ENCODE data around the gene MRGPRD.

The MRGPRD gene

GRCh38 chr11:68942751-68943271 is 38.0 kb downstream of the MRGPRD start:
- H3K36me3 ChIP-seq (ENCODE audit: insufficient read depth, low read length), result peaks cover 3% of the 10 kb centered on the region
- H3K4me1 ChIP-seq (ENCODE audit: insufficient read depth, low read length), result no peaks in the 10 kb centered on the region
- no peaks in the 10 kb centered on the region for H3K9me3 ChIP-seq (ENCODE audit: control insufficient read depth, insufficient read depth, low read length)
- H3K9ac ChIP-seq (ENCODE audit: low read depth, low read length), result no peak overlapping the region

- Histone ChIP-seq H3K4me1 (ENCODE audit: insufficient read depth, low read length) (no peaks in the 10 kb centered on the region), H3K36me3 (ENCODE audit: insufficient read depth, low read length) (peaks cover 6% of the 10 kb centered on the region), H3K9me3 (ENCODE audit: control insufficient read depth, insufficient read depth, low read length) (no peaks in the 10 kb centered on the region), H3K9ac (ENCODE audit: low read depth, low read length) (no peak overlapping the region)
These were observed 38.6 kb downstream of the MRGPRD start for GRCh38 chr11:68942095-68942620.

GRCh38 chr11:68941324-68942094 is 39.3 kb downstream of the MRGPRD start:
- peaks cover 6% of the 10 kb centered on the region for H3K36me3 ChIP-seq (ENCODE audit: insufficient read depth, low read length)
- no peak overlapping the region for H3K9ac ChIP-seq (ENCODE audit: low read depth, low read length)
- no peaks in the 10 kb centered on the region for H3K4me1 ChIP-seq (ENCODE audit: insufficient read depth, low read length)
- no peaks in the 10 kb centered on the region for H3K9me3 ChIP-seq (ENCODE audit: control insufficient read depth, insufficient read depth, low read length)

- Histone ChIP-seq H3K36me3 (ENCODE audit: insufficient read depth, low read length) (peaks cover 12% of the 10 kb centered on the region), H3K9ac (ENCODE audit: low read depth, low read length) (no peak overlapping the region), H3K9me3 (ENCODE audit: control insufficient read depth, insufficient read depth, low read length) (no peaks in the 10 kb centered on the region), H3K4me1 (ENCODE audit: insufficient read depth, low read length) (no peaks in the 10 kb centered on the region)
These were observed 40.0 kb downstream of the MRGPRD start for GRCh38 chr11:68940651-68941323.

- no peaks in the 10 kb centered on the region for H3K4me1 ChIP-seq (ENCODE audit: insufficient read depth, low read length)
- H3K9ac ChIP-seq (ENCODE audit: low read depth, low read length), result no peak overlapping the region
- peaks cover 12% of the 10 kb centered on the region for H3K36me3 ChIP-seq (ENCODE audit: insufficient read depth, low read length)
These were observed 40.9 kb downstream of the MRGPRD start for GRCh38 chr11:68939583-68940555.

GRCh38 chr11:68938816-68939582 is 41.8 kb downstream of the MRGPRD start:
- H3K9ac ChIP-seq (ENCODE audit: low read depth, low read length), result no peak overlapping the region
- peaks cover 12% of the 10 kb centered on the region for H3K36me3 ChIP-seq (ENCODE audit: insufficient read depth, low read length)
- H3K4me1 ChIP-seq (ENCODE audit: insufficient read depth, low read length), result no peaks in the 10 kb centered on the region
- no peaks in the 10 kb centered on the region for H3K9me3 ChIP-seq (ENCODE audit: control insufficient read depth, insufficient read depth, low read length)

More at GRCh38 chr11:68939583-68940555, 40.9 kb downstream of the MRGPRD start:
- H3K9me3 ChIP-seq (ENCODE audit: control insufficient read depth, insufficient read depth, low read length), result no peaks in the 10 kb centered on the region

- H3K36me3 ChIP-seq (ENCODE audit: insufficient read depth, low read length), result peaks cover 12% of the 10 kb centered on the region
These were observed 42.7 kb downstream of the MRGPRD start for GRCh38 chr11:68938088-68938487.

GRCh38 chr11:68936676-68937620 is 43.8 kb downstream of the MRGPRD start:
- H3K9ac ChIP-seq (ENCODE audit: low read depth, low read length), result no peak overlapping the region
- H3K36me3 ChIP-seq (ENCODE audit: insufficient read depth, low read length), result peaks cover 12% of the 10 kb centered on the region
- H3K9me3 ChIP-seq (ENCODE audit: control insufficient read depth, insufficient read depth, low read length), result no peaks in the 10 kb centered on the region
- H3K4me1 ChIP-seq (ENCODE audit: insufficient read depth, low read length), result no peaks in the 10 kb centered on the region

More at GRCh38 chr11:68938088-68938487, 42.7 kb downstream of the MRGPRD start:
- Histone ChIP-seq H3K9ac (ENCODE audit: low read depth, low read length) (no peak overlapping the region), H3K4me1 (ENCODE audit: insufficient read depth, low read length) (no peaks in the 10 kb centered on the region), H3K9me3 (ENCODE audit: control insufficient read depth, insufficient read depth, low read length) (no peaks in the 10 kb centered on the region)

GRCh38 chr11:68936358-68936636 is 44.5 kb downstream of the MRGPRD start:
- H3K9me3 ChIP-seq (ENCODE audit: control insufficient read depth, insufficient read depth, low read length), result no peaks in the 10 kb centered on the region
- H3K9ac ChIP-seq (ENCODE audit: low read depth, low read length), result no peak overlapping the region
- H3K36me3 ChIP-seq (ENCODE audit: insufficient read depth, low read length), result peaks cover 12% of the 10 kb centered on the region
- no peaks in the 10 kb centered on the region for H3K4me1 ChIP-seq (ENCODE audit: insufficient read depth, low read length)

DNA sequence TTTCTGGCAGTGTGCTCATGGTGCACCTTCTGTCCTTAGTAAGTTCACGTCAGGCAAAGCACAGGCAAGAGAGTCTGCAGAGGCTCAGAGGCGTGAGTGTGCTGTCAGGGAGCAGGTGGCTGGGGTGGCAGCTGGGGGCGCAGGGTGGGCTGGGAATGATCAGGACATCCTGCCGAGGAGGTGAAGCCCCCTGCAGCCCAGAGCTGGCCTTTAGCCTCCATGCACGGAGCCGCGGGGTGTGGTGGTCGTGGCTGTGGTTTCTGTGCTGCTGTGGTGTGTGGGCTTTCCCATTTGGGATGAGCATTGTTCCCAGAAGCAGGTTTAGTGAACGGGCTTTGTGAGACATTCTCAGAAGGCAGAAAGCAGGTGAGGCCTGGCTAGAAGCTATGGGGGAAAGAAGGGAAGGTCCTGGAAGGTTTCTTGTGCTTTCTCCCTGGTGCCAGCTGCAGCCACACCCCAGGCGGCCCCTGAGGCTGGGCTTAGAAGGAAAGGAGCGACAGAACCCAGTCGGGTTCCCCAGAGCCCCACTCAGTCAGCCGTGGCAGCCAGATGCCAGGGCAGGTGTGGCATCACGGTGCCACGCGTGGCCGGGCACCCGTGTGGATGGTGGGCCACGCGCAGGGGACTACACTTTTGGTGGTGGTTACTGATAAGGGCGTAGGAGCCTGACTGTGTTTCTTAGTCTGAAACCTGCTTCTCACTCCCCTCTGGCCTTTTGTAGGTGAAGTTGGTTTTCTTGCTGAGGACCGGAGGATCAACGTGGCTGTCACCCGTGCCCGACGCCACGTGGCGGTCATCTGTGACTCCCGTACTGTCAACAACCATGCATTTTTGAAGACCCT is 45.0 kb downstream of the MRGPRD start:
- H3K9ac ChIP-seq (ENCODE audit: low read depth, low read length), result no peak overlapping the region
- no peaks in the 10 kb centered on the region for H3K9me3 ChIP-seq (ENCODE audit: control insufficient read depth, insufficient read depth, low read length)
- H3K4me1 ChIP-seq (ENCODE audit: insufficient read depth, low read length), result no peaks in the 10 kb centered on the region
- H3K36me3 ChIP-seq (ENCODE audit: insufficient read depth, low read length), result peaks cover 12% of the 10 kb centered on the region

GRCh38 chr11:68935066-68935465 is 45.7 kb downstream of the MRGPRD start:
- Histone ChIP-seq H3K36me3 (ENCODE audit: insufficient read depth, low read length) (peaks cover 17% of the 10 kb centered on the region), H3K9ac (ENCODE audit: low read depth, low read length) (no peak overlapping the region), H3K9me3 (ENCODE audit: control insufficient read depth, insufficient read depth, low read length) (no peaks in the 10 kb centered on the region), H3K4me1 (ENCODE audit: insufficient read depth, low read length) (no peaks in the 10 kb centered on the region)

- H3K9ac ChIP-seq (ENCODE audit: low read depth, low read length), result no peak overlapping the region
- H3K9me3 ChIP-seq (ENCODE audit: control insufficient read depth, insufficient read depth, low read length), result no peaks in the 10 kb centered on the region
- H3K36me3 ChIP-seq (ENCODE audit: insufficient read depth, low read length), result peaks cover 19% of the 10 kb centered on the region
- no peaks in the 10 kb centered on the region for H3K4me1 ChIP-seq (ENCODE audit: insufficient read depth, low read length)
These were observed 46.1 kb downstream of the MRGPRD start for GRCh38 chr11:68934666-68935065.
